K562 (cell line): ENCODE data around the gene PADI4.
"Not testable (repeated sequence)": the region's sequence is repeated elsewhere in the genome, so short reads cannot be mapped to it uniquely, and the experiment has no call there.

Experiments
- CTCF ChIP-seq, 3 experiments: IDR thresholded peaks in 2 of 3; conservative IDR thresholded peaks in 1 of 3; 2 replicates each; pipeline ENCODE4 v1.5.1; 2011 to 2012; ENCODE audit warnings: low read length in 3 of 3, mild to moderate bottlenecking in 3 of 3, control low read depth in 2 of 3, improper control_type of control experiment in 1 of 3, inconsistent platforms in 1 of 3, low read depth in 1 of 3, mixed read lengths in 1 of 3, moderate library complexity in 1 of 3; ENCODE audit not compliant: insufficient read depth in 2 of 3
- ETS2 ChIP-seq: IDR thresholded peaks from 2 replicates; pipeline ENCODE4 v1.6.1; 2016; ENCODE audit warnings: borderline replicate concordance, missing genetic modification characterization, mild to moderate bottlenecking, moderate library complexity, missing compliant biosample characterization; ENCODE audit not compliant: poor library complexity, severe bottlenecking
- NONO ChIP-seq, 2 experiments: fragments of 200-400 bp in 1 of 2; fragments of 450-650 bp in 1 of 2; formaldehyde crosslinking in 1 of 2; IDR thresholded peaks; 2 replicates each; pipeline ENCODE4 v1.6.1; 2017; ENCODE audit warnings: low read depth in 2 of 2, mild to moderate bottlenecking in 2 of 2, moderate library complexity in 2 of 2, low read length in 1 of 2
- REST ChIP-seq, 2 experiments: fragments of 450-650 bp; formaldehyde crosslinking in 1 of 2; IDR thresholded peaks; 2 replicates each; pipeline versions ENCODE4 v1.4.0 to v1.6.1; 2014 to 2020; ENCODE audit warnings: mild to moderate bottlenecking in 2 of 2, borderline replicate concordance in 1 of 2, low read depth in 1 of 2
- SMARCA5 ChIP-seq: fragments of 450-650 bp; IDR thresholded peaks from 2 replicates; pipeline ENCODE4 v1.6.1; 2016
- SMARCC2 ChIP-seq: fragments of 450-650 bp; IDR thresholded peaks from 2 replicates; pipeline ENCODE4 v1.6.1; 2017; ENCODE audit warnings: antibody characterized with exemption, moderate library complexity, mild to moderate bottlenecking, low read depth
- SRSF3 ChIP-seq: fragments of 200-400 bp; formaldehyde crosslinking; IDR thresholded peaks from 2 replicates; pipeline ENCODE4 v1.6.1; 2016; ENCODE audit warnings: mild to moderate bottlenecking, low read length, moderate library complexity; ENCODE audit not compliant: insufficient read depth
- TEAD1 ChIP-seq, 2 experiments: fragments of 450-650 bp in 1 of 2; sonication (generic) in 1 of 2; formaldehyde crosslinking; IDR thresholded peaks; 2 replicates each; pipeline versions ENCODE4 v1.4.0 to v1.8.0; 2020 to 2022; ENCODE audit warnings: mild to moderate bottlenecking in 2 of 2, missing genetic modification reagents in 1 of 2
- THRB ChIP-seq: fragments of 450-650 bp; formaldehyde crosslinking; conservative IDR thresholded peaks from 2 replicates; pipeline ENCODE4 v1.4.0; 2022; ENCODE audit warnings: mild to moderate bottlenecking, missing genetic modification characterization
- ZBTB33 ChIP-seq: sonication (generic); formaldehyde crosslinking; IDR thresholded peaks from 2 replicates; pipeline ENCODE4 v1.8.1; 2023; ENCODE audit warnings: mild to moderate bottlenecking, missing genetic modification reagents
- ZNF347 ChIP-seq: fragments of 450-650 bp; formaldehyde crosslinking; IDR thresholded peaks from 2 replicates; pipeline ENCODE4 v1.4.0; 2020; ENCODE audit warnings: low read depth, mild to moderate bottlenecking, moderate library complexity

GRCh38 chr1:17407786-17408514, 100.0 kb downstream of the PADI4 start:
- TF ChIP-seq SMARCA5; ZBTB33; SRSF3; CTCF (IDR thresholded peaks at IDR 0.05 in 2 of 3, conservative IDR thresholded peaks at IDR 0.05 in 1 of 3; ENCODE audit: insufficient read depth in 2 of 3, low read depth in 1 of 3, low read length in 3 of 3); REST (IDR thresholded peaks at IDR 0.05; ENCODE audit: borderline replicate concordance); REST (CRISPR knock-in tag; IDR thresholded peaks at IDR 0.05; ENCODE audit: low read depth); SMARCC2; THRB; ZNF347; NONO (IDR thresholded peaks at IDR 0.05; ENCODE audit: low read depth in 2 of 2, low read length in 1 of 2); TEAD1 (CRISPR knock-in tag; IDR thresholded peaks at IDR 0.05); ETS2 (tag): not testable (repeated sequence)
